ENCODE results near the gene SNRPD2.
"Not testable (repeated sequence)": the region's sequence is repeated elsewhere in the genome, so short reads cannot be mapped to it uniquely, and the experiment has no call there.

DNA sequence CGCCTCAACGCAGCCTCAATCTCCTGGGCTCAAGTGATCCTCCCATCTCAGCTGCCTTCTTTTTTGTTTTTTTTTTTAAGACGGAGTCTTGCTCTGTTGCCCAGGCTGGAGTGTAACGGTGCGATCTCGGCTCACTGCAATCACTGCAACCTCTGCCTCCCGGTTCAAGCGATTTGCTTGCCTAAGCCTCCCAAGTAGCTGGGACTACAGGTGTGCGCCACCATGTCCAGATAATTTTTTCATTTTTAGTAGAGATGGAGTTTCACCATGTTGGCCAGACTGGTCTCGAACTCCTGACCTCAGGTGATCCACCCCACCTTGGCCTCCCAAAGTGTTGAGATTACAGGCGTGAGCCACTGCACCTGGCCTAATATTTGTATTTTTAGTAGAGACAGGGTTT is 28.3 kb upstream of the SNRPD2 start:
- not testable (repeated sequence) for TF ChIP-seq CTCF, POLR2A (IDR thresholded peaks at IDR 0.05)

Measured in uterus (tissue), 2 donors.